GM21447 (cell line): ENCODE results near the gene TEX50.
"Not testable (repeated sequence)": the region's sequence is repeated elsewhere in the genome, so short reads cannot be mapped to it uniquely, and the experiment has no call there.

Experiments
- ATAC-seq: cut with Tn5 transposase; IDR thresholded peaks from one replicate; pipeline ENCODE4 v1.9.1; 2021; ENCODE audit not compliant: unreplicated experiment

Gene TEX50, protein sequence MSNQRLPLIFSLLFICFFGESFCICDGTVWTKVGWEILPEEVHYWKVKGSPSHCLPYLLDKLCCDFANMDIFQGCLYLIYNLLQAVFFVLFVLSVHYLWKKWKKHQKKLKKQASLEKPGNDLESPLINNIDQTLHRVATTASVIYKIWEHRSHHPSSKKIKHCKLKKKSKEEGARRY

DNA sequence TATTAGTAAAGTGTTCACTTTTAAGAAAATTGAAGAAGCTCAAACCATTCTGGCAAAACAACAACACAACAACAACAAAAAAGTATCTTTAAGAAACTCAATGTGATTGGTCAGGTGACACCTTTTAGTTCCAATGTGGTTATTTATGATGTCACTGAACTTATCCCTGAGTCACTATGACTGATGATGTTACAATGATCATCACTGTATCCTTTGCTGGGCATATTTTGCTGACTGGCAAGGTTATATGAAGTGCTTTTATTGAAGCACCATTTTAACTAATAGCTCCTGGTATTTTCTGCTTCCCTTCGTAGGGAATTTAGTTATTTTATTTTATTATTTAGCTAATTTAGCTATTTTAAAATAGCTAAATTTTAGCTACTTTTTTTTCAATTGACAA, at the start of gene TEX50:
Gene TEX50, plus strand, starts transcription at position 223 of the 400 bp plus-strand sequence. CDS start 184 bp downstream, outside the sequence.
- no peak for ATAC-seq

DNA sequence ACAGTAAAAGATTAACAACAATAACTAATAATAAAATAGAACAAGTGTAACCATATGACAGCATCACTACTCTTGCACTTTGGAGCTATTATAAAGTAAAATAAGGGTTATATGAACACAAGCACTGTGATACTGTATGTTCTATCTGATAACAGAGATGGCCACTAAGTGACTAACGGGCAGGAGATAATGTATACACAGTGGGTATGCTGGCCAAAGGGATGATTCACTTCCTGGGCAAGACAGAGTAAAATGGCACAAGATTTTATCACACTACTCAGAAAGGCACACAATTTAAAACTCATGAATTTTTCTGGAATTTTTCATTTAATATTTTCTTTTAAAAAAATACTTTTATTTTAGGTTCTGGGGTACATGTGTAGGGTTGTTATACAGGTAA, 44.6 kb upstream of the TEX50 start:
- ATAC-seq = no peak

DNA sequence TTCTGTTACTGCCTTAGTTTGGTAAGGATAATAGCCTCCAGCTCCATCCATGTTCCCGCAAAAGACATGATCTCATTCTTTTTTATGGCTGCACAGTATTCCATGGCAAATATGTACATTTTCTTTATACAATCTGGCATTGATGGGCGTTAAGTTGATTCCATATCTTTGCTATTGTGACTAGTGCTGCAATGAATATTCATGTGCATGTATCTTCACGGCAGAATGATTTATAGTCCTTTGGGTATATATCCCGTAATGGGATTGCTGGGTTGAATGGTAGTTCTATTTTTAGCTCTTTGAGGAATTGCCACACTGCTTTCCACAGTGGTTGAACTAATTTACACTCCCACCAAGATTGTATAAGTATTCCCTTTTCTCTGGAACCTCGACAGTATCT, 44.0 kb upstream of the TEX50 start:
- ATAC-seq = not testable (repeated sequence)

DNA sequence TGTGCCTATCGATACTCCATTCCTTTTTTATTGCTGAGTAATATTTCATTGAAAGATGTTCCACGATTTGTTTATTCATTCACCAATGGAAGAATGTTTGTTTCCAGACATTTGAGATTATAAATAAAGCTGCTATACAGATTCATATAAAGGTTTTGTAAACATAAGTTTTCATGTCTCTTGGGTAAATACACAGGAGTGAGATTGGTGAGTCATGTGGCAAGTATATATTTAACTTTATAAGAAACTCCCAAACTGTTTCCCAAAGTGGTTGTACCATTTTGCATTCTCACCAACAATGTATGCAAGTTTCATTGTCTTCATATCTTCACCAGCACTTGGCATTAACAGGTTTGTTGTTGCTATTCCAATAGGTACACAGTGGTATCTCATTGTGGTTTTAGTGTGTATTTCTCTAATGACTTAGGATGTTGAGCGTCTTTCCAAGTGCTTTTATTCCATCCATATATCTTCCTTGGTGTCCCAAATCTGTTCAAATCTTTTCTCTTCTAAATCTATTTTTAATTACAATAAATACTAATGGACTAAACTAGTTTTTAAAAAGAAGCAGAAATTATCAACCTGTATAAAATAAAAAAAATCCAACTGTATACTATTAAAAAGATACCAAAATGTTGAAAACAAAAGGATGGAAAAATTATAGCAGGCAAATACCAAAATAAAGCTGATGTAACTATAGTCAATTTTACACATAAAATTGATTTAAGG, 38.9 kb upstream of the TEX50 start:
- ATAC-seq = no peak

DNA sequence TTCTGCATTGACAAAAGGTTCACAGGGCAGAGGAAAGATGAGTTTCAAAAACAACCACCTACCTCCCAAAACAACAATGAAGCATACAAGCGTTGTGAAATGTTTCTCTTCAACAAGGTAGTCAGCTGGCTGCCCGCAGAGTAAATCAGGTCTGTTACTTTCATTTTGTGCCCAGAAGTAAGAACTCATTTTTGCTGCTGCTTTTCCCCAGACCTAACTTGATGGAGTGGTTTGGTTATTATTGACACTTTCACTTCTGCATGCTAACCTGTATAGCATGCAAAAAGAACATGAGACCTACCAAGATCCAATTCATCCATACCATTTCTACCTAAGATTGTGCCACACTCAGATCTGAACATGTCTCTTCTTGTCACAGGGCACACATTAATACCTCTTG, 33.5 kb upstream of the TEX50 start:
- ATAC-seq = peak; percentile 69

DNA sequence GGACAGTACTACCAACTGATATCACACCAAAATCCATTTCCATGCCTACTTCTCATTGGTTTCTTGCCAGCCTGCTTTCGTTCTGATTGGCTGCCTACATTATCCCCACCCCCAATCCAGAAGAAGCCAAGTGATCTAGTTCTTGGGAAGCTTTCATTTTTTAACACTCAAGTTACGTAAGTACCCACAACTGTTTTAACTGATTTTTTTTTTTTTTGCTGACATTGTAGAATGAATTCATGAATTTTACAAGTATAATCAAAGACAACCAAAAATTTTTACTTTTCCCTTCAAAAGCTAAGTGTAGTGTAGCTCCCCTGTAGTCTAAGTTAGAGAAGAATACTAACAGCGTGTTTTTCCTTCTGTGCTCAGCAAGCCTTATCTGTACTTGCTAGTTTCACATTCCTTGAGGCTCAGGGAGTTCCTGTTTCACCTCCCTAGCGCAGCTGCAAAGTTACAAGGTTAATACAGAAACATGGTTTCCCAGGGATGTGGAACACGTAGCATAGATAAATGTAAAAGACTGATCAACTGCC, 32.0 kb upstream of the TEX50 start, which contains the start of gene SLC9C2:
Gene SLC9C2, minus strand, starts transcription at position 17 of the 536 bp plus-strand sequence. CDS start 1,296 bp downstream, outside the sequence.
- no peak for ATAC-seq

DNA sequence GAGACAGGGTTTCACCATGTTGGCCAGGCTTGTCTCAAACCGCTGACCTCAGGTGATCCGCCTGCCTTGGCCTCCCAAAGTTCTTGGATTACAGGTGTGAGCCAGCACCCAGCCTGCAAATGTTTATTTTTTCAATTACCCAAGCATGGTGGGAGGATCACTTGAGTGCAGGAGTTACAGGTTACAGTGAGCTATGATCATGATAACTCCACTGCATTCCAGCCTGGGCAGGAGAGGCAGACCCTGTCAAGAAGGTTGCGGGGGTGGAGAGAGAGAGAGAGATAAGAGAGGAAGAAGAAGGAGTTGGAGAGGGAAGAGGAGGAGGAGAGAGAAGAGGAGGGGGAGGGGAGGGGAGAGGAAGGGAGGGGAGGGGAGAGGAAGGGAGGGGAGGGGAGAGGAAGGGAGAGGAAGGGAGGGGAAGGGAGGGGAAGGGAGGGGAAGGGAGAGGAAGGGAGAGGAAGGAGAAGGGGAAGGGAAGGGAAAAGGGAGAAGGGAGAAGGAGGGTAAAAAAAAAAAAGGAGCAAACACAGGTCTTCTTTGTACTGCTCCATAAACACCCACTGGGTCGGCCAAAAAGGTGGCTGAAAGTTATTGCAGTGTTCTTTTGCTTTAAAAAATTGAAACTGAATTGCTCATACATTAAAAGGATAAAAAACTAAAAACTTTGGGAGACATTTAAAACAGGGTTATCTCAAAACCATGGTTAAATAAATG, 26.5 kb upstream of the TEX50 start:
- ATAC-seq = no peak

DNA sequence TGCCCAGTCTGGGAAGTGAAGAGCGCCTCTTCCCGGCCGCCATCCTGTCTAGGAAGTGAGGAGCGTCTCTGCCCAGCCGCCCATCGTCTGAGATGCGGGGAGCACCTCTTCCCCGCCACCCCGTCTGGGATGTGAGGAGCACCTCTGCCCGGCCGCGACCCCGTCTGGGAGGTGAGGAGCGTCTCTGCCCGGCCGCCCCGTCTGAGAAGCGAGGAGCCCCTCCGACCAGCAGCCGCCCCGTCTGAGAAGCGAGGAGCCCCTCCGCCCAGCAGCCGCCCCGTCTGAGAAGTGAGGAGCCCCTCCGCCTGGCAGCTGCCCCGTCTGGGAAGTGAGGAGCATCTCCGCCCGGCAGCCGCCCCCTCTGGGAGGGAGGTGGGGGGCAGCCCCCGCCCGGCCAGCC, 22.1 kb upstream of the TEX50 start:
- ATAC-seq = not testable (repeated sequence)

DNA sequence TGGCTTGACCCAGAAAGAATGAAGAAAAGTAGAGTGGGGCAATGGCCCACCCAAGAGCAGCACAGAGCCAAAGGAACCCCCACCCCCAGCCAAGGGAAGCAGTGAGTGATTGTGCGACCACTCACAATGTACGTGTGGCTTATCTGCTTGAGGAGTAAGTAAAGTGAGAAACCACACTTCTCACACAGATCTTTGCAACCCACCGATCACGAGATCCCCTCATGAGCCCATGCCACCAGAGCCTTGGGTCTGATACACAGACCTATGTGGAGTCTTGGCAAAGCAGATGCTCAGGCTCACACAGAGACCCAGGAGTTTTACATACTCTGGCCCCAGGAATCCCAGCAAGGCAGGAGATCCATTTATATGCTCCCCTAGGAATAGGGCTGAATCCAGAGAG, 18.3 kb upstream of the TEX50 start:
- ATAC-seq = no peak

DNA sequence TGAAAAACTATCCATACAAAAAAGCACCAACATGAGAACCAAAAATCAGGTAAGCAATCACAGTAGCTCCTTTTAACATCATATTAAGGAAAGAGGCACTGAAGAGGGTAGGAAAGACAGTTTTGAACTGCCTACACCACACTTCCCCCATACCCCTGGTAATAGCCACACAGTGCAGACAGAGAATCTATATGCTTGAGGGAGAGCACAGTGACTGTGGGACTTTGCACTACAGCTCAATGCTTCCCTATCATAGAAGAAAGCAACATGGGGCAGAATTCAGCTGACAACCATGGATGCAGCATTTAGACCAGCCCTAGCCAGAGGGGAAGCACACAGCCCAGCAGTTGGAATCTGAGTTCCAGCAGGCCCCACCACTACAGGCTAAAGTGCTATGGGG, 7.9 kb upstream of the TEX50 start:
- ATAC-seq = no peak

DNA sequence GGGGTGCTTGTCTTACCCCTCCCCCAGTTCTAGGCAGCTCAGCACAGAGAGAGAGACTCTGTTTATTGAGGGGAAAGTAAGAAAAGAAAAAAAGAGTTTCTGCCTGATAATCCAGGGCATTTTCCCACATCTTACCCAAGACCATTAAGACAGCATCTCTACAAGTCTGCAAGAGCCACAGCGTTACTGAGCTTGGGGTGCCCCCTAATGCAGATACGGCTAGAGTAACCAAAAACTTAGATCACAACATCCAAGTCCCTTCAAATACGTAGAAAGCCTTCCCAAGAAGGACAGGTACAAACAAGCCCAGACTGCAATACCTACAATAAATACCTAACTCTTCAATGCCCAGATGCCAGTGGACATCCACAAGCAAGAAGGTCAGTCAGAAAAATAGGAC, 6.2 kb upstream of the TEX50 start:
- no peak for ATAC-seq

DNA sequence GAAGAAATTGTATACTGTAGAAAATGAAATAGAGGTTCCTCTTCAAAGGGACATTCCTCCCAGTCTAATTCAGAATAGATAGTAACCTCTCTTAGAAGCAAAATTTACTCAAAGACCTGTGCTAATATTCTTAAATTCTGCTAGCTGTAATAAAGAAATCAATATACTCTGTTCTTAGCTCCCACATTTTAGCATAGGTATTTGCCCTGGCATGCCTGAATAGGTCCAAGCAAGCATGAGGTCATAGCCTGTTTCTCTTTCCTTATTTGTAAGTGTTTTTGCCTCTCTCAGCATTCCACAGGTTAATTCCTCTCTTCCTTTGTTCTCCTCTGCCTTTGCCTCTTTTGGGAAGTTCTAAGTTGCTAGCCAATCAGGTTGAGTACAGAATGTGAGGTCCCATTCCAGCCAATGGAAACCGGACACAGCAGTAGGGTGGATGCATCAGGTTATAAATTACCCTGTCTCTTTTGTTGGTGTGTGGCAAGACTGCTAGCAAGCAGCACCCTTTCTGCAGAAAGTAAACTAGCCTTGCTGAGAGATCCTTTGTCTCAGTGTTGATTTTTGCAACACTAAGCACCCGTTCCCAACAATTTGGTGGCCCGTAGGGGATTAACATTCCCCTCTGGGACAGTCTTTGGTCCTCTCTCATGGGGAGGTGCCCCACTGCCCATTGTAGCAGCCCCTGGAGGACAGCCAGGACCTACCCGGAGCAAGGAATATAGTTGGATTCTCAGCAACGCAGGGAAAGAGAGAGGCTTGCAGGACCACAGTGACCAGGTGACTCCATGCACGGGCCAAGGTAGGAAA, 2.3 kb downstream of the TEX50 start:
- ATAC-seq = not testable (repeated sequence)

DNA sequence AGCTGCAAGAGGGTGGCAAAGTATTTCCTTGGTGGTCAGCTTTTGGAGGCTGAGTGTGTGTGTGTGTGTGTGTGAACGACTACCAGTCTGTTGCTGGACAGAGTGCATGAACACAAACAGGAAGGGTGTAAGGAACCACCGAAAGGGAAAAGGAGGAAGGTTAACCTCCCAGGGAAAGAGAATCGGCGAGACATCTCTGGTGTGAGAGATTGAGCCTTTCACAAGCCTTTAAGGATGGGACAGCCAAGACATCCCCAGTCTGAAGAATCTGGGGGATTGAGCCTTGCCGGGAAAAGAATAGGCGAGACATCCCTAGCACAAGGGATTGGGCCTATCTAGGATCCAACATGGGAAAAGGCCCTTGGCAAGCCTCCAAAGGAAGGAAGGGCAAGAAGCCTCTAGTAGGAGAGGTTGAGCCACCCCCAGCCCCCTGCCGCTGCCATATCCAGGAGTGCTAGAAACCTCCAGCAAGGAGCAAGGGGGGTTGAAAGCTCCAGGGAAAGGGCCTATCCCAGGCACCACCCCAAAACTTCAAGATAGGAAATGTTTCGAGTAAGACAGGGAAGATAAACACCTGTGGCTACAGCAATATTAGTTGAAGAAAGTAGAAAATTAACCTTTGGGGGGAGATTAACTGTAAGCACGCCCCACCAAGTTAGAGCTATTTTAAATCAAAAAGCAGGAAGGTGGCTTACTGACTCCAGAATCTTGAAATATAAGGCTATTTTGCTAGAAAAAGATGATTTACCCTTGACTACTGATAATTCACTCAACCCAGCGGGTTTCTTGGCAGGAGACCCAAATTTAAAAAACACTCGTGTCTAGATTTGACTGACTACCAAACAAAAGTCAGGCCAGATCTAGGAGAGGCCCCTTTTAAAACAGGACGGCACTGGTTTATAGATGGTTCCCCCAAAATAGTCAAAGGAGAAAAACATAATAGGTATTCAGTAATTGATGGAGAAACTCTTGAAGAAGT, 3.2 kb downstream of the TEX50 start:
- ATAC-seq = no peak

DNA sequence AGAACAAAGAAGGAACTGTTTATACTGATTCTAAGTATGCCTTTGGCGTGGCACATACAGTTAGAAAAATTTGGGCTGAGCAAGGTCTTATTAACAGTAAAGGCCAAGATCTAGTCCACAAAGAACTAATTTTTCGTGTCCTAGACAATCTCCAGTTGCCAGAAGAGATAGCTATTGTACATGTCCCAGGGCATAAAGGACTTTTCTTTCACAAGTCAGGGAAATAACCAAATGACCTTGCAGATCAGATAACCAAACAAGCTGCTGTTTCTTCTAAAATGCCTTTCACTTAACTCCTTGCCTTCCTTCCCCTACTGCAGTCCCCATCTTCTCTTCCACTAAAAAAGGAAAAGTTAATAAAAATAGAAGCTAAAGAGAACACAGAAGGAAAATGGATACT, 4.0 kb downstream of the TEX50 start:
- no peak for ATAC-seq

DNA sequence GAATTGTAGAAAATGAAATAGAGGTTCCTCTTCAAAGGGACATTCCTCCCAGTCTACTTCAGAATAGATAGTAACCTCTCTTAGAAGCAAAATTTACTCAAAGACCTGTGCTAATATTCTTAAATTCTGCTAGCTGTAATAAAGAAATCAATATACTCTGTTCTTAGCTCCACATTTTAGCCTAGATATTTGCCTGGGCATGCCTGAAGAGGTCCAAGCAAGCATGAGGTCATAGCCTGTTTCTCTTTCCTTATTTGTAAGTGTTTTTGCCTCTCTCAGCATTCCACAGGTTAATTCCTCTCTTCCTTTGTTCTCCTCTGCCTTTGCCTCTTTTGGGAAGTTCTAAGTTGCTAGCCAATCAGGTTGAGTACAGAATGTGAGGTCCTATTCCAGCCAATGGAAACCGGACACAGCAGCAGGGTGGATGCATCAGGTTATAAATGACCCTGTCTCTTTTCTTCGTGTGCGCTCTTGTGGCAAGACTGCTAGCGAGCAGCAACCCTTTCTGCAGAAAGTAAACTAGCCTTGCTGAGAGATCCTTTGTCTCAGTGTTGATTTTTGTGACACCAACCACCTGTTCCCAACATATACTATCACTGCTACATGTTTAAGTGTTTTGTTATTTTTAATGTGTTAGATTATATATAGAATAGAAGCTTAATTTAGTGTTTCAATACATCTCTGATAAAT, 7.5 kb downstream of the TEX50 start:
- ATAC-seq = not testable (repeated sequence)

DNA sequence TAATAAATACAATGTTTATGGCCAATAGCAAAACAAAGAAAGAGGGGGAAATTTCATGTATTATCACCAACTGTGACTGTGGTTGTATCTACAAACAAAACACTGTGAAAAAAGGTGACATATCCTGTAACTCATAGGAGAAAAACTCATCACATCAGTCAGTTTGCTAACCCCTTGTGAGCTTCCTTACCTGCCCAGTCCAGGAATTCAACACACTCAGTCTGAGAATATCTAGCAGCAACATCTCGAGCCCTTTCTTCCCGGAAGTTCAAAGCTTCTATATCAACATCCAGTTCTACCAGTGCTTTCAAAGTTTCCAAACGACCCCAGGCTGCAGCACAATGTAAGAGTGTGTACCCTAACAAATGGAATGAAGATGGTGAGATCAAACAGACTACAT, 11.5 kb downstream of the TEX50 start:
- no peak for ATAC-seq

DNA sequence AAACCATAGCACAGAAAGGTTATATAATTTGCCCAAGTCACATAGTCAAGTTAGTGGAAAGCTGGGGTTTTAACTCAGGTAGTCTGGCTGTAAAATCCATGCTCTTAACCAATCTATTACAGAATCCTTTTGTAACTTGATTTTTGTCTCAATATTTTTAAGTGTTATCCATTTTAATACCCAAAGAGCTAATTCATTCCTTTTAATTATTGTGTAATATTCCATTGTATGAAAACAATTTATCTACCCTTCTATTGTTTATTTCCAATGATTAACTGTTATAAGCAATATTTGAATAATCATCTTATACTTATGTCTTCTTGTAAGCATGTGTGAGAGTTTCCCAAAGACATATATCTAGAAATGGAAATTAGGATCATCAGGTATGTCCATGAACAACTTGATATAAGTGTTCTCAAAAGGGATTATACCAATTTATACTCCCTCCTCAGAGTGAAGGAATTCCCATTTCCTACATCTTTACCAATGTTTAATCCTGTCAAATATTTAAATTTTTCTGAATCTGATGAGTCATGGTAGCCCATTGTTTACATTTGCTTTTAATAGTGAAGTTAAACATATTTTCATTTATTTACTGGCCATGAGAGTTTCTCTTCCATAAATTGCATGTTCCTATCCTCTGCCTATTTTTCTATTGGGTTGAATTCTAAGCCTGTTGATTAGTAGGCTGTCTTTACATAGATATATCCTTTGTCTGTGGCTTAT, 13.9 kb downstream of the TEX50 start:
- ATAC-seq = no peak

DNA sequence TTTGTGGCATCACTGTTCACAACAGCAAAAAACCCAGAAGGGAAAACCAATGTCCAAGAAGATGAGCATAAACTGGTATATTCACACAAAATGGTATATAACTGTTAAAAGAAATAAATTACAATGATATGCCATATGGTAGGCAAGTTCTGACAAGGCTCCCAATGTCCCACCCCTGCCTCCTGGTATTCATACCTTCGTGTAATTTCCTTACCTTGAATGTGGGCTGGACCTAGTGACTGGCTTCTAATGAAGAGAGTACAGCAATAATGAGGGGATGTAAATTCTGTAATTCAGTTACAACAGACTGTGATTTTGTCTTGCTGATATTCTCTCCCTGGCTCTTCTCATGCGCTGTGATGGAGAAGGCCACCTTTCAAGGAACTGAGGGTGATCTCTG, 25.2 kb downstream of the TEX50 start:
- no peak for ATAC-seq

DNA sequence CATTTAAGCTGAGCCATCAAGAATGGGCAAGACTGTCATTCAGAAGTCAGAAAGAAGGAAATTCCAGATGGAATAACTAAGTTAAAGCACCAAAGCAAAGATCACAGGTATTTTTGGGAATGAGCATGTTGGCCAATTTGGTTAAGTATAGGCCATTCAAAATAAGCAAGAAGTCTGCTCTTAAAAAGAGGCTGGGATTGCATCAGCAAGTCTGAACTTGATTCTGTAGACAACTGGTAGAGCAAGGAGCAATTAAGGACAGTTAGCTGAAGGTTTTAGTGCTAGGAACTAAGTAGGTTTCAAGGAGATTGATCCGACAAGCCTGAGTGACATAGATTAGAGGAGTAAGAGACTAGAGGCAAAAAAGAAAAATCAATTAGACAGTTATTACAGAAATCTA, 26.1 kb downstream of the TEX50 start:
- no peak for ATAC-seq
